ENCODE data around the gene HMX3. TPM values are rescaled to one million over a fixed set of nuclear protein-coding genes. Genes with fewer than 3 reads are reported as not detected.

The HMX3 gene
- total RNA-seq, 1 experiment from 2014 or later, result not detected

DNA sequence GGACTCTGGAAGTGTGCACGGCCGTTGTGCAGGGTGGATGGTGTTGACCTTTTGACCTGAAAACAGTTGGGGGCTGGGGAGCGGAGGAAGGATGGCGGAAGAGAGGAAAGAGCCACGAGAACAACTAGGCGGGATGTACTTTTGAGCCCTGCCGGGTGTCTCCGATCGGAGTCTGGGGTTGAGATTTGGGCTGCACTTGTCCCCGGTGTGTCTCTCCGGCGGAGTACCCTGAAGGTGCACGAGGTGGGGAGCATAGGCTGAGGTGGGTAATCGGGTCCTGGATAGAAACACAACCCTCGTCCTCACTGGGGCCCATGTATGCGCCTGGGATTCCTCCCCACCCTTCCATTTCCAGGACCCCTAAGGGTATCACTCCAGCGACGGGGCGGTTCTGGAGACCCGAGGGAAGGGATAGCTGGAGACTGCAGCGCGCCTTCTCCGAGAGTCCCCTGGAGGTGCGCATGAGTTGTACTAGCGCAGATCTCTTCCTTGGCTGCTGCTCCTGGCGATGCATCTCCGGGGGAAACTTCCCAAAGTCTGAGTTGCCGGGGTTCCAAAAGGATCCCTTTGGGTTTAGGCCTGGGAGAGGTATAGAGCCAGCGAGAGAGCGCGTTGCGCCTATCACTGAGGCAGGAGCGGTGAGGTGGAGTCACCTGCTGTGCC lies 7.5 kb downstream of the HMX3 start:
- Histone ChIP-seq H3K23ac (ENCODE audit: insufficient read length, low read depth, low read length) (no peak overlapping the region), H3K4me1 (ENCODE audit: insufficient read depth, low read length) (no peaks in the 10 kb centered on the region; the same call in 1 of the 2 replicates), H3T11ph (ENCODE audit: low read length) (no peak overlapping the region), H4K5ac (ENCODE audit: insufficient read length, low read depth, low read length) (no peak overlapping the region), H2BK120ac (ENCODE audit: low read depth, low read length, poor library complexity, severe bottlenecking) (no peak overlapping the region), H2BK5ac (ENCODE audit: insufficient read length, low read length) (no peak overlapping the region), H3K79me1 (ENCODE audit: insufficient read depth, low read depth, low read length, poor library complexity, severe bottlenecking) (no peaks in the 10 kb centered on the region), H3K9me3 (ENCODE audit: control insufficient read depth, low read depth, low read length) (no peaks in the 10 kb centered on the region), H3K27me3 (ENCODE audit: insufficient read depth, low read length) (peaks cover 90% of the 10 kb centered on the region), H3K9ac (ENCODE audit: extremely low read depth, insufficient read length, low read length) (no peak overlapping the region), H3K18ac (ENCODE audit: insufficient read length, low read depth, low read length) (no peak overlapping the region), H4K91ac (ENCODE audit: insufficient read length, low read depth, low read length) (no peak overlapping the region), H3K14ac (ENCODE audit: insufficient read depth, low read length) (no peak overlapping the region), H3K23me2 (ENCODE audit: insufficient read length, low read depth, low read length, poor library complexity, severe bottlenecking) (peaks cover 14% of the 10 kb centered on the region), H2AFZ (ENCODE audit: low read length) (no peak overlapping the region), H2BK20ac (ENCODE audit: low read depth, low read length, poor library complexity, severe bottlenecking) (no peak overlapping the region), H3K4ac (ENCODE audit: low read depth, low read length) (no peak overlapping the region), H2BK12ac (ENCODE audit: insufficient read length, low read depth, low read length) (no peak overlapping the region), H4K8ac (replicated peaks; ENCODE audit: insufficient read length, low read depth, low read length) (no peak overlapping the region), H2BK15ac (ENCODE audit: low read depth, low read length) (no peak overlapping the region), H3K56ac (ENCODE audit: insufficient read length, low read depth, low read length) (no peak overlapping the region), H3K79me2 (ENCODE audit: insufficient read depth, low read length) (no peaks in the 10 kb centered on the region), H3K4me2 (ENCODE audit: insufficient read depth, insufficient read length, low read length) (peak overlapping the region; percentile 6), H4K20me1 (ENCODE audit: control insufficient read depth, insufficient read depth, insufficient read length) (no peaks in the 10 kb centered on the region), H3K27ac (ENCODE audit: insufficient read length, low read depth, low read length) (no peak overlapping the region), H2AK5ac (ENCODE audit: insufficient read length, low read length) (no peak overlapping the region)
- peaks cover 35 to 71% of the 10 kb centered on the region in 2 experiments for H3K4me1 Mint-ChIP-seq
- DNase-seq, result no peak
- TF ChIP-seq, protein P1, sequence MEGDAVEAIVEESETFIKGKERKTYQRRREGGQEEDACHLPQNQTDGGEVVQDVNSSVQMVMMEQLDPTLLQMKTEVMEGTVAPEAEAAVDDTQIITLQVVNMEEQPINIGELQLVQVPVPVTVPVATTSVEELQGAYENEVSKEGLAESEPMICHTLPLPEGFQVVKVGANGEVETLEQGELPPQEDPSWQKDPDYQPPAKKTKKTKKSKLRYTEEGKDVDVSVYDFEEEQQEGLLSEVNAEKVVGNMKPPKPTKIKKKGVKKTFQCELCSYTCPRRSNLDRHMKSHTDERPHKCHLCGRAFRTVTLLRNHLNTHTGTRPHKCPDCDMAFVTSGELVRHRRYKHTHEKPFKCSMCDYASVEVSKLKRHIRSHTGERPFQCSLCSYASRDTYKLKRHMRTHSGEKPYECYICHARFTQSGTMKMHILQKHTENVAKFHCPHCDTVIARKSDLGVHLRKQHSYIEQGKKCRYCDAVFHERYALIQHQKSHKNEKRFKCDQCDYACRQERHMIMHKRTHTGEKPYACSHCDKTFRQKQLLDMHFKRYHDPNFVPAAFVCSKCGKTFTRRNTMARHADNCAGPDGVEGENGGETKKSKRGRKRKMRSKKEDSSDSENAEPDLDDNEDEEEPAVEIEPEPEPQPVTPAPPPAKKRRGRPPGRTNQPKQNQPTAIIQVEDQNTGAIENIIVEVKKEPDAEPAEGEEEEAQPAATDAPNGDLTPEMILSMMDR (conservative IDR thresholded peaks at IDR 0.05), result no peak
- peaks cover 0 to 8% of the 10 kb centered on the region in 2 experiments; a peak in 4 of 5 replicates for H3K9me3 Mint-ChIP-seq
- WGBS (ENCODE audit: extremely low coverage, insufficient read length, low lambda C conversion rate), result no CpG with 5 or more reads among the region's 33 CpGs
- H3K27ac Mint-ChIP-seq, result no peak overlapping the region
- H3K4me3 Mint-ChIP-seq, result peak overlapping the region; percentile 1 to 70; a peak in 4 of 5 replicates
- no peaks in the 10 kb centered on the region; a peak in 1 of 7 replicates for H3K36me3 Mint-ChIP-seq (ENCODE audit: insufficient read depth in 1 of 3, low read depth in 3 of 3)
- peaks cover 100% of the 10 kb centered on the region for H3K27me3 Mint-ChIP-seq (ENCODE audit: low read depth)
